AG04449 (cell line): ENCODE measurements around the gene ST6GAL1.

Experiments used
- CTCF ChIA-PET: fragments of 350-600 bp; formaldehyde crosslinking; extraction: SDS; loops from one replicate; lab custom pipeline; 2021; ENCODE audit warnings: antibody characterized with exemption; lab: Yijun Ruan, JAX
- POLR2A ChIA-PET: fragments of 400-600, 350-600 bp; formaldehyde crosslinking; extraction: SDS; loops from one replicate; lab custom pipeline; 2020; ENCODE audit warnings: antibody characterized with exemption, inconsistent platforms; lab: Yijun Ruan, JAX
- DNase-seq: peaks from one replicate; pipeline ENCODE4 v3.0.0-alpha.2; 2010; ENCODE audit warnings: low read depth, low spot score
- H3K4me3 ChIP-seq: 2 replicates; pipeline ENCODE4 v1.5.1; 2011; ENCODE audit warnings: low read depth, mild to moderate bottlenecking, control low read depth, low read length
- CTCF ChIP-seq: IDR thresholded peaks from one replicate; pipeline ENCODE4 v1.5.1; 2011; ENCODE audit warnings: mild to moderate bottlenecking, moderate library complexity, low read length, control low read depth, inconsistent platforms; ENCODE audit not compliant: insufficient read depth; ENCODE audit errors: missing control alignments

ST6GAL1 gene

GRCh38 chr3:187013159-187013716, 82.9 kb downstream of the ST6GAL1 start:
- POLR2A ChIA-PET: no interaction called here

GRCh38 chr3:187014417-187014864, 84.1 kb downstream of the ST6GAL1 start:
- POLR2A ChIA-PET: no interaction called here
- TF ChIP-seq CTCF: no peak

More at GRCh38 chr3:187013159-187013716, 82.9 kb downstream of the ST6GAL1 start:
- no peak overlapping the region for H3K4me3 ChIP-seq
- no peak for TF ChIP-seq CTCF
- CTCF ChIA-PET: no interaction called here
- peak; percentile 16 for DNase-seq

GRCh38 chr3:187015903-187016638, 85.7 kb downstream of the ST6GAL1 start:
- POLR2A ChIA-PET: no interaction called here
- DNase-seq: no peak
- CTCF ChIA-PET: no interaction called here
- H3K4me3 ChIP-seq: no peak overlapping the region
- no peak for TF ChIP-seq CTCF

More at GRCh38 chr3:187014417-187014864, 84.1 kb downstream of the ST6GAL1 start:
- H3K4me3 ChIP-seq: no peak overlapping the region
- CTCF ChIA-PET: no interaction called here
- DNase-seq: no peak

GRCh38 chr3:187016639-187017345, 86.5 kb downstream of the ST6GAL1 start:
- POLR2A ChIA-PET: no interaction called here
- H3K4me3 ChIP-seq: no peak overlapping the region
- CTCF ChIA-PET: no interaction called here
- DNase-seq: no peak
- TF ChIP-seq CTCF: no peak

GRCh38 chr3:187017511-187018230, 87.3 kb downstream of the ST6GAL1 start:
- no peak for DNase-seq
- no peak for TF ChIP-seq CTCF
- no peak overlapping the region for H3K4me3 ChIP-seq
- ChIA-PET CTCF (no interaction called here), POLR2A (no interaction called here)
